ENCODE data around the gene ABCA2. TPM values are rescaled to one million over a fixed set of nuclear protein-coding genes. Genes with fewer than 3 reads are reported as not detected.

Gene ABCA2
- total RNA-seq, 1 donor from 2014 or later = 55.1 TPM

GRCh38 chr9:136958473-136958872 is 69.6 kb downstream of the ABCA2 start:
- Mint-ChIP-seq H3K4me3 (ENCODE audit: unreplicated experiment) (no peak overlapping the region), H3K27me3 (ENCODE audit: unreplicated experiment) (no peaks in the 10 kb centered on the region), H3K36me3 (ENCODE audit: unreplicated experiment) (no peaks in the 10 kb centered on the region), H3K27ac (ENCODE audit: unreplicated experiment) (no peak overlapping the region), H3K9me3 (ENCODE audit: unreplicated experiment) (no peaks in the 10 kb centered on the region), H3K4me1 (ENCODE audit: unreplicated experiment) (peaks cover 18% of the 10 kb centered on the region)
- DNase-seq (ENCODE audit: extremely low spot score, unreplicated experiment) = no peak
- TF ChIP-seq, protein P1, sequence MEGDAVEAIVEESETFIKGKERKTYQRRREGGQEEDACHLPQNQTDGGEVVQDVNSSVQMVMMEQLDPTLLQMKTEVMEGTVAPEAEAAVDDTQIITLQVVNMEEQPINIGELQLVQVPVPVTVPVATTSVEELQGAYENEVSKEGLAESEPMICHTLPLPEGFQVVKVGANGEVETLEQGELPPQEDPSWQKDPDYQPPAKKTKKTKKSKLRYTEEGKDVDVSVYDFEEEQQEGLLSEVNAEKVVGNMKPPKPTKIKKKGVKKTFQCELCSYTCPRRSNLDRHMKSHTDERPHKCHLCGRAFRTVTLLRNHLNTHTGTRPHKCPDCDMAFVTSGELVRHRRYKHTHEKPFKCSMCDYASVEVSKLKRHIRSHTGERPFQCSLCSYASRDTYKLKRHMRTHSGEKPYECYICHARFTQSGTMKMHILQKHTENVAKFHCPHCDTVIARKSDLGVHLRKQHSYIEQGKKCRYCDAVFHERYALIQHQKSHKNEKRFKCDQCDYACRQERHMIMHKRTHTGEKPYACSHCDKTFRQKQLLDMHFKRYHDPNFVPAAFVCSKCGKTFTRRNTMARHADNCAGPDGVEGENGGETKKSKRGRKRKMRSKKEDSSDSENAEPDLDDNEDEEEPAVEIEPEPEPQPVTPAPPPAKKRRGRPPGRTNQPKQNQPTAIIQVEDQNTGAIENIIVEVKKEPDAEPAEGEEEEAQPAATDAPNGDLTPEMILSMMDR (IDR thresholded peaks at IDR 0.05) = no peak

GRCh38 chr9:136957901-136958300 is 70.1 kb downstream of the ABCA2 start:
- Mint-ChIP-seq H3K4me1 (ENCODE audit: unreplicated experiment) (peaks cover 12% of the 10 kb centered on the region), H3K27ac (ENCODE audit: unreplicated experiment) (no peak overlapping the region), H3K4me3 (ENCODE audit: unreplicated experiment) (no peak overlapping the region), H3K36me3 (ENCODE audit: unreplicated experiment) (no peaks in the 10 kb centered on the region), H3K27me3 (ENCODE audit: unreplicated experiment) (no peaks in the 10 kb centered on the region), H3K9me3 (ENCODE audit: unreplicated experiment) (no peaks in the 10 kb centered on the region)
- TF ChIP-seq, protein P1 (IDR thresholded peaks at IDR 0.05) = no peak
- no peak for DNase-seq (ENCODE audit: extremely low spot score, unreplicated experiment)

DNA sequence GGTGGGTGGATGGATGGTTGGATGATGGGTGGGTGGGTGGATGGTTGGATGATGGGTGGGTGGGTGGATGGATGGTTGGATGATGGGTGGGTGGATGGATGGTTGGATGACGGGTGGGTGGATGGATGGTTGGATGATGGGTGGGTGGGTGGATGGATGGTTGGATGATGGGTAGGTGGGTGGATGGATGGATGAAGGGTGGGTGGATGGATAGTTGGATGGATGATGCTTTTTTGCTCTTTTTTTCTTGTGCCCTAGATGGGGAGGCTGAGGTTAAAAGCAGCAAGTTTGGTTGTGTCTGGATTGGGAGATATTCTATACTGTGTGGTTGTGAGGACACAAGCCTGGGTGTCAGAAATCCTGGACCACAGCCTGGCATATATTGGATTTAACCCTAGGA is 70.6 kb downstream of the ABCA2 start:
- no peak overlapping the region for H3K4me3 Mint-ChIP-seq (ENCODE audit: unreplicated experiment)
- H3K9me3 Mint-ChIP-seq (ENCODE audit: unreplicated experiment) = no peaks in the 10 kb centered on the region
- no peak for DNase-seq (ENCODE audit: extremely low spot score, unreplicated experiment)
- TF ChIP-seq, protein P1 (IDR thresholded peaks at IDR 0.05) = no peak
- peaks cover 10% of the 10 kb centered on the region for H3K4me1 Mint-ChIP-seq (ENCODE audit: unreplicated experiment)
- no peaks in the 10 kb centered on the region for H3K27me3 Mint-ChIP-seq (ENCODE audit: unreplicated experiment)
- no peak overlapping the region for H3K27ac Mint-ChIP-seq (ENCODE audit: unreplicated experiment)
- no peaks in the 10 kb centered on the region for H3K36me3 Mint-ChIP-seq (ENCODE audit: unreplicated experiment)

Other genes starting within 250 kb of the ABCA2 start
- gene TMEM141, start 236.9 kb downstream of the ABCA2 start, total RNA-seq = 29.2 and 36.0 TPM in 2 replicates
- gene CCDC183, start 231.9 kb downstream of the ABCA2 start, total RNA-seq = 0.89 and 0.94 TPM in 2 replicates
- 82.2 and 84.7 TPM in 2 replicates for gene RABL6, start 220.3 kb downstream of the ABCA2 start, total RNA-seq
- gene AJM1, start 185.8 kb downstream of the ABCA2 start, total RNA-seq = 4.4 and 4.5 TPM in 2 replicates
- gene PHPT1, start 178.8 kb downstream of the ABCA2 start, total RNA-seq = 131 and 142 TPM in 2 replicates
- 7.4 and 9.4 TPM in 2 replicates for gene MAMDC4, start 175.9 kb downstream of the ABCA2 start, total RNA-seq
- gene EDF1, start 161.9 kb downstream of the ABCA2 start, total RNA-seq = 338 and 342 TPM in 2 replicates
- gene TRAF2, start 141.7 kb downstream of the ABCA2 start, total RNA-seq = 12.2 and 14.4 TPM in 2 replicates
- gene FBXW5, start 83.5 kb downstream of the ABCA2 start, total RNA-seq = 84.4 and 93.0 TPM in 2 replicates
- 1.3 and 1.7 TPM in 2 replicates for gene C8G, start 83.0 kb downstream of the ABCA2 start, total RNA-seq
- gene LCN12, start 76.0 kb downstream of the ABCA2 start, total RNA-seq = 0.57 and 1.4 TPM in 2 replicates
- gene PTGDS, start 50.7 kb downstream of the ABCA2 start, total RNA-seq = 123 and 129 TPM in 2 replicates
- gene LCNL1, start 45.2 kb downstream of the ABCA2 start, total RNA-seq = 3.0 and 3.4 TPM in 2 replicates
- 38.5 and 51.4 TPM in 2 replicates for gene PAXX, start 35.8 kb downstream of the ABCA2 start, total RNA-seq
- 0.52 TPM in 1 of 2 replicates, not detected in the other for gene CLIC3, start 31.7 kb downstream of the ABCA2 start, total RNA-seq
- 0.13 TPM in 1 of 2 replicates, not detected in the other for gene FUT7, start 3.9 kb upstream of the ABCA2 start, total RNA-seq
- gene NPDC1, start 17.9 kb upstream of the ABCA2 start, total RNA-seq = 84.4 and 91.0 TPM in 2 replicates
- gene ENTPD2, start 25.8 kb upstream of the ABCA2 start, total RNA-seq = 0.46 TPM in 1 of 2 replicates, not detected in the other
- 3.1 and 3.4 TPM in 2 replicates for gene SAPCD2, start 42.3 kb upstream of the ABCA2 start, total RNA-seq
- 34.2 and 38.3 TPM in 2 replicates for gene UAP1L1, start 49.3 kb upstream of the ABCA2 start, total RNA-seq
- 109 and 120 TPM in 2 replicates for gene MAN1B1, start 58.7 kb upstream of the ABCA2 start, total RNA-seq
- gene DPP7, start 86.5 kb upstream of the ABCA2 start, total RNA-seq = 118 TPM in 2 replicates
- gene GRIN1, start 110.9 kb upstream of the ABCA2 start, total RNA-seq = not detected in 2 replicates
- not detected in 2 replicates for gene LRRC26, start 141.8 kb upstream of the ABCA2 start, total RNA-seq
- not detected in 2 replicates for gene TMEM210, start 143.8 kb upstream of the ABCA2 start, total RNA-seq
- gene ANAPC2, start 160.3 kb upstream of the ABCA2 start, total RNA-seq = 59.3 and 61.0 TPM in 2 replicates
- 57.4 and 58.1 TPM in 2 replicates for gene SSNA1, start 160.4 kb upstream of the ABCA2 start, total RNA-seq
- 19.8 and 21.7 TPM in 2 replicates for gene TPRN, start 172.5 kb upstream of the ABCA2 start, total RNA-seq
- 40.5 and 41.2 TPM in 2 replicates for gene TMEM203, start 177.4 kb upstream of the ABCA2 start, total RNA-seq
- gene NDOR1, start 177.5 kb upstream of the ABCA2 start, total RNA-seq = 15.5 and 20.5 TPM in 2 replicates
- gene RNF208, start 194.0 kb upstream of the ABCA2 start, total RNA-seq = 7.2 and 8.0 TPM in 2 replicates
- 1.5 and 1.7 TPM in 2 replicates for gene CYSRT1, start 196.9 kb upstream of the ABCA2 start, total RNA-seq
- gene RNF224, start 199.3 kb upstream of the ABCA2 start, total RNA-seq = not detected in 2 replicates
- gene SLC34A3, start 202.7 kb upstream of the ABCA2 start, total RNA-seq = not detected in 2 replicates
- 132 and 136 TPM in 2 replicates for gene TUBB4B, start 213.1 kb upstream of the ABCA2 start, total RNA-seq
- 0.50 and 0.78 TPM in 2 replicates for gene STPG3, start 223.0 kb upstream of the ABCA2 start, total RNA-seq
- 54.1 and 57.6 TPM in 2 replicates for gene NELFB, start 227.1 kb upstream of the ABCA2 start, total RNA-seq
- 1.2 and 1.9 TPM in 2 replicates for gene TOR4A, start 249.5 kb upstream of the ABCA2 start, total RNA-seq

All from osteocyte (in vitro differentiated cells).